ENCODE measurements around the gene SLC5A2.

The SLC5A2 gene

DNA sequence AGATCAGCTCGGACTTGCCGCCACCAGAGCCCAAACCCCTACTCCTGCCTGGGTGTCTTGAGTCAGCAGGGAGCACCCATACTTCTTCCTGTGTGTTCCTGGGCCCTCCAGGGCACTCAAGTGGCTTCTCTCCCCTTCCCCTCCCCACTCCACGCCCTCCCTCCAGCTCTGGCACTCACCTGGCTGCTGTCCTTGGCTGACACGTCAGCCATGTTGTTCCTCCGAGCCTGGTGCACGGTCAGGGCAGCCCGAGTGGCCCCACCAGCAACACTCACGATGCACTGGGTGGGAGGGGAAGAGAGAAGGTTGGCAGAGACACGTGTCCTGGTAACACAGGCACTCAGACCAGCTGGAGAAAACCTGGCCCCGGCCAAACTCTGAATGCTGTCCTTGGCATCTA lies 13.7 kb downstream of the SLC5A2 start:
- no peak overlapping the region for H2BK5ac ChIP-seq (ENCODE audit: low read depth, low read length, poor library complexity, severe bottlenecking)
- no peak overlapping the region for H2BK120ac ChIP-seq (ENCODE audit: low read depth, low read length)
- no peak overlapping the region for H3K9ac ChIP-seq (ENCODE audit: low read length)
- H2BK15ac ChIP-seq (ENCODE audit: low read depth, poor library complexity, severe bottlenecking), result no peak overlapping the region
- no peak overlapping the region for H3K14ac ChIP-seq (ENCODE audit: low read length in 2 of 2)
- no peak overlapping the region for H3K4ac ChIP-seq (ENCODE audit: low read depth in 1 of 2, low read length in 2 of 2)
- H3K23ac ChIP-seq (ENCODE audit: low read length in 2 of 2), result no peak overlapping the region
- 98% methylated on average over 8 of the region's 10 CpGs for WGBS
- H3K27me3 ChIP-seq (ENCODE audit: control insufficient read depth in 1 of 2, insufficient read depth in 1 of 2, low read length in 2 of 2), result no peaks in the 10 kb centered on the region
- H3K79me1 ChIP-seq (replicated peaks; ENCODE audit: low read length, poor library complexity, severe bottlenecking), result peaks cover 10% of the 10 kb centered on the region
- H3K18ac ChIP-seq (ENCODE audit: low read depth in 1 of 2, low read length in 2 of 2), result no peak overlapping the region
- H4K8ac ChIP-seq (ENCODE audit: low read length), result no peak overlapping the region
- H3K36me3 ChIP-seq (ENCODE audit: control insufficient read depth in 1 of 2, insufficient read depth in 2 of 2, low read depth in 1 of 2, low read length in 2 of 2), result peaks cover 75 to 79% of the 10 kb centered on the region in 2 experiments
- H3K4me1 ChIP-seq (ENCODE audit: control insufficient read depth, insufficient read depth, low read depth, low read length), result no peaks in the 10 kb centered on the region
- no peak overlapping the region for H2AFZ ChIP-seq (ENCODE audit: low read depth, low read length)
- no peak for DNase-seq
- no peak overlapping the region for H3K4me3 ChIP-seq (ENCODE audit: insufficient read depth in 1 of 2, low read depth in 1 of 2, low read length in 2 of 2)
- H3K27ac ChIP-seq (ENCODE audit: low read length, poor library complexity, severe bottlenecking), result no peak overlapping the region
- H3K9me3 ChIP-seq (ENCODE audit: control insufficient read depth, low read length), result no peaks in the 10 kb centered on the region
- H2BK12ac ChIP-seq (ENCODE audit: low read length in 2 of 2), result no peak overlapping the region
- no peak overlapping the region for H3K4me2 ChIP-seq (ENCODE audit: low read length, poor library complexity, severe bottlenecking)
- H4K91ac ChIP-seq (ENCODE audit: low read length), result no peak overlapping the region
- no peak overlapping the region for H2AK5ac ChIP-seq (ENCODE audit: low read length, severe bottlenecking)

DNA sequence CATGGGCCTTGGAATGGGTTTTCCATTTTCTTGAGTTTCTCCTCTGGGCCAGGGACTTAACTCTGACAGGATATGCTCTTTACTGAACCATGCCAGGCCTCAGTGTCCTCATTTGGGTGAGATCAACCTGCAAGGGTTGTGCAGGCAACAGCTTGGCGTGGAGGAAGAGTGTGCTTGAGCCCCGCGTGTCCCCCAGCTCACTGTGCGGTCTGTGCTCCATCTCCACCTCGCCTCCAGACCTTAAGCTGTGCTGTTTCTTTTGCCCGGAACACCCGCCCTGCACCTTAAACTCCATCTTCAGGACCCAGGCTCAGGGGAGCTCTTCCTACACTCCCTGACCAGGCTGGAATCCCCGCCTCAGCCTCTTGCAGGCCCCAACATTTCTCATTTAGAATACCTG lies 15.6 kb downstream of the SLC5A2 start:
- H3K23ac ChIP-seq (ENCODE audit: low read length in 2 of 2), result no peak overlapping the region
- no peak overlapping the region for H2BK5ac ChIP-seq (ENCODE audit: low read depth, low read length, poor library complexity, severe bottlenecking)
- H3K4ac ChIP-seq (ENCODE audit: low read depth in 1 of 2, low read length in 2 of 2), result no peak overlapping the region
- H3K14ac ChIP-seq (ENCODE audit: low read length in 2 of 2), result no peak overlapping the region
- no peak overlapping the region for H2AFZ ChIP-seq (ENCODE audit: low read depth, low read length)
- H3K79me1 ChIP-seq (replicated peaks; ENCODE audit: low read length, poor library complexity, severe bottlenecking), result peaks cover 13% of the 10 kb centered on the region
- H2AK5ac ChIP-seq (ENCODE audit: low read length, severe bottlenecking), result no peak overlapping the region
- no peak overlapping the region for H3K27ac ChIP-seq (ENCODE audit: low read length, poor library complexity, severe bottlenecking)
- no peak overlapping the region for H2BK15ac ChIP-seq (ENCODE audit: low read depth, poor library complexity, severe bottlenecking)
- no peak overlapping the region for H4K8ac ChIP-seq (ENCODE audit: low read length)
- H3K36me3 ChIP-seq (ENCODE audit: control insufficient read depth in 1 of 2, insufficient read depth in 2 of 2, low read depth in 1 of 2, low read length in 2 of 2), result peaks cover 57 to 62% of the 10 kb centered on the region in 2 experiments
- no peak overlapping the region for H3K4me3 ChIP-seq (ENCODE audit: insufficient read depth in 1 of 2, low read depth in 1 of 2, low read length in 2 of 2)
- no peak overlapping the region for H4K91ac ChIP-seq (ENCODE audit: low read length)
- peaks cover 3% of the 10 kb centered on the region for H3K4me1 ChIP-seq (ENCODE audit: control insufficient read depth, insufficient read depth, low read depth, low read length)
- H3K4me2 ChIP-seq (ENCODE audit: low read length, poor library complexity, severe bottlenecking), result no peak overlapping the region
- no peak overlapping the region for H2BK120ac ChIP-seq (ENCODE audit: low read depth, low read length)
- H2BK12ac ChIP-seq (ENCODE audit: low read length in 2 of 2), result no peak overlapping the region
- DNase-seq, result no peak
- WGBS, result 94% methylated on average over 8 of the region's 8 CpGs
- no peaks in the 10 kb centered on the region for H3K9me3 ChIP-seq (ENCODE audit: control insufficient read depth, low read length)
- no peaks in the 10 kb centered on the region for H3K27me3 ChIP-seq (ENCODE audit: control insufficient read depth in 1 of 2, insufficient read depth in 1 of 2, low read length in 2 of 2)
- H3K18ac ChIP-seq (ENCODE audit: low read depth in 1 of 2, low read length in 2 of 2), result no peak overlapping the region
- H3K9ac ChIP-seq (ENCODE audit: low read length), result no peak overlapping the region

DNA sequence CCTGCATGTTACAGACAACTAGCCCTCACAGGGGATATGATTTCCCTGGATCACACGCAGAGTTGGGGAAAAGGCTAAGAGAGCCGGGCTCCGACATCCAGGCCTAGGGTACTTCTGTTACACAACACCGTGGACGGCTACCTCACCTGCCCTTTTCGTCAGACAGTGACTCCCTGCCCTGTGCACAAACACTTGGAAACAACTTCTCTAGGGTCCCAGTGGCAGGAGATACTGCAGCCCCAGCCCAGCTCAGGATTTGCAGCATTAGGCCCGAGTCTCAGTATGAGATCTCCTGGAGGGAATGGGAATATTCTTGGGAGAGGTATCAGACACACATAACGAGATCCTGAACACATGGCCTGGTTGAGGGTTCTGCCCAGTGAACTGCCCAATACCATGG lies 17.0 kb downstream of the SLC5A2 start:
- H4K91ac ChIP-seq (ENCODE audit: low read length), result no peak overlapping the region
- H3K4ac ChIP-seq (ENCODE audit: low read depth in 1 of 2, low read length in 2 of 2), result no peak overlapping the region
- H3K79me1 ChIP-seq (replicated peaks; ENCODE audit: low read length, poor library complexity, severe bottlenecking), result peaks cover 16% of the 10 kb centered on the region
- no peak overlapping the region for H2BK5ac ChIP-seq (ENCODE audit: low read depth, low read length, poor library complexity, severe bottlenecking)
- H3K4me2 ChIP-seq (ENCODE audit: low read length, poor library complexity, severe bottlenecking), result no peak overlapping the region
- H3K9me3 ChIP-seq (ENCODE audit: control insufficient read depth, low read length), result no peaks in the 10 kb centered on the region
- H2BK15ac ChIP-seq (ENCODE audit: low read depth, poor library complexity, severe bottlenecking), result no peak overlapping the region
- 96% methylated on average over 8 of the region's 8 CpGs for WGBS
- H3K4me1 ChIP-seq (ENCODE audit: control insufficient read depth, insufficient read depth, low read depth, low read length), result peaks cover 4% of the 10 kb centered on the region
- no peak overlapping the region for H3K23ac ChIP-seq (ENCODE audit: low read length in 2 of 2)
- no peak overlapping the region for H2BK12ac ChIP-seq (ENCODE audit: low read length in 2 of 2)
- no peak overlapping the region for H2AFZ ChIP-seq (ENCODE audit: low read depth, low read length)
- no peak overlapping the region for H3K4me3 ChIP-seq (ENCODE audit: insufficient read depth in 1 of 2, low read depth in 1 of 2, low read length in 2 of 2)
- no peaks in the 10 kb centered on the region for H3K27me3 ChIP-seq (ENCODE audit: control insufficient read depth in 1 of 2, insufficient read depth in 1 of 2, low read length in 2 of 2)
- peaks cover 57 to 62% of the 10 kb centered on the region in 2 experiments for H3K36me3 ChIP-seq (ENCODE audit: control insufficient read depth in 1 of 2, insufficient read depth in 2 of 2, low read depth in 1 of 2, low read length in 2 of 2)
- no peak overlapping the region for H3K18ac ChIP-seq (ENCODE audit: low read depth in 1 of 2, low read length in 2 of 2)
- H2BK120ac ChIP-seq (ENCODE audit: low read depth, low read length), result no peak overlapping the region
- no peak for DNase-seq
- H4K8ac ChIP-seq (ENCODE audit: low read length), result no peak overlapping the region
- no peak overlapping the region for H2AK5ac ChIP-seq (ENCODE audit: low read length, severe bottlenecking)
- H3K14ac ChIP-seq (ENCODE audit: low read length in 2 of 2), result no peak overlapping the region
- no peak overlapping the region for H3K27ac ChIP-seq (ENCODE audit: low read length, poor library complexity, severe bottlenecking)
- no peak overlapping the region for H3K9ac ChIP-seq (ENCODE audit: low read length)

DNA sequence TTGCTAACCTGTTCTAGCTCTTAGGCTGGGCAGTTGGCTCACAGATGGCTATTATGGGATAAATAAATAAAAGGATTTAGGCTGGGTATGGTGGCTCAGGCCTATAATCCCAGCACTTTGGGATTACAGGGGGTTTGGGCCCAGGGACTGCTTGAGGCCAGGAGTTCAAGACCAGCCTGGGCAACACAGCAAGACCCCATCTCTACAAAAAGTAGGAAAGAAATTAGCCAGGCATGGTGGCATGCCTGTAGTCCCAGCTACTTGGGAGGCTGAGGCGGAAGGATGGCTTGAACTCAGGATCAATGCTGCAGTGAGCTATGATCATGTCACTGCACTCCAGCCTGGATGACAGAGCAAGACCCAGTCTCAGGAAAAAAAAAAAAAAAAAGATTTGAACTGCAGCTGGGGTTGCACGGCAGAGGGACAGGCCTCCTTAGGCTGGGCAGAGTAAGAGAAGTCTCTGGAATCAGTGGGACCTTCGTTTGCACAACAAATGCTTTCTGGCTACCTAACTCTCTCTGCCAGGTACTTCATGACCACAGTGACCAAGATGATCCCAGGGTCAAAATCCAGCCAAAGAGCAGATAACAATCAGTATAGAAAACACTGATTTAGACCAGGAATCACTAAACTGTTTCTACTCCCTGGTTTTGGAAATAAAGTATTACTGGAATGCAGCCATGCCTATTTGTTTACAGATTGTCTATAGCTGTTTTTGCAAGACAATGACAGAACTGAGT lies 18.5 kb downstream of the SLC5A2 start:
- H4K91ac ChIP-seq (ENCODE audit: low read length), result no peak overlapping the region
- H3K23ac ChIP-seq (ENCODE audit: low read length in 2 of 2), result no peak overlapping the region

More for the DNA sequence above, 18.5 kb downstream of the SLC5A2 start:
- DNase-seq, result no peak
- H3K18ac ChIP-seq (ENCODE audit: low read depth in 1 of 2, low read length in 2 of 2), result no peak overlapping the region
- H2BK15ac ChIP-seq (ENCODE audit: low read depth, poor library complexity, severe bottlenecking), result no peak overlapping the region
- H3K79me1 ChIP-seq (replicated peaks; ENCODE audit: low read length, poor library complexity, severe bottlenecking), result peaks cover 18% of the 10 kb centered on the region
- no peak overlapping the region for H2BK120ac ChIP-seq (ENCODE audit: low read depth, low read length)
- no peak overlapping the region for H2AK5ac ChIP-seq (ENCODE audit: low read length, severe bottlenecking)
- no peaks in the 10 kb centered on the region for H3K27me3 ChIP-seq (ENCODE audit: control insufficient read depth in 1 of 2, insufficient read depth in 1 of 2, low read length in 2 of 2)
- H3K4ac ChIP-seq (ENCODE audit: low read depth in 1 of 2, low read length in 2 of 2), result no peak overlapping the region
- no peak overlapping the region for H3K14ac ChIP-seq (ENCODE audit: low read length in 2 of 2)
- no peak overlapping the region for H3K27ac ChIP-seq (ENCODE audit: low read length, poor library complexity, severe bottlenecking)
- no peak overlapping the region for H3K4me2 ChIP-seq (ENCODE audit: low read length, poor library complexity, severe bottlenecking)
- no peak overlapping the region for H2AFZ ChIP-seq (ENCODE audit: low read depth, low read length)
- no peak overlapping the region for H3K4me3 ChIP-seq (ENCODE audit: insufficient read depth in 1 of 2, low read depth in 1 of 2, low read length in 2 of 2)
- WGBS, result 85% methylated on average over 3 of the region's 3 CpGs
- H3K9me3 ChIP-seq (ENCODE audit: control insufficient read depth, low read length), result no peaks in the 10 kb centered on the region
- no peak overlapping the region for H3K9ac ChIP-seq (ENCODE audit: low read length)
- H2BK12ac ChIP-seq (ENCODE audit: low read length in 2 of 2), result no peak overlapping the region
- H4K8ac ChIP-seq (ENCODE audit: low read length), result no peak overlapping the region
- H3K36me3 ChIP-seq (ENCODE audit: control insufficient read depth in 1 of 2, insufficient read depth in 2 of 2, low read depth in 1 of 2, low read length in 2 of 2), result peaks cover 46 to 62% of the 10 kb centered on the region in 2 experiments
- H3K4me1 ChIP-seq (ENCODE audit: control insufficient read depth, insufficient read depth, low read depth, low read length), result peaks cover 5% of the 10 kb centered on the region
- no peak overlapping the region for H2BK5ac ChIP-seq (ENCODE audit: low read depth, low read length, poor library complexity, severe bottlenecking)
